ENCODE measurements around the gene HMGCS2. TPM values are rescaled to one million over a fixed set of nuclear protein-coding genes. Genes with fewer than 3 reads are reported as not detected.

The HMGCS2 gene
- total and polyA plus RNA-seq, 2 donors (not counting 1 experiment from before 2014, with no cell fraction given) = not detected

GRCh38 chr1:119811985-119812557 lies 43.4 kb upstream of the HMGCS2 start:
- ChIA-PET CTCF (interaction anchor here (1.1 kb wide), 2 partner anchors 10 to 24 kb away, joined by 4 read pairs; no protein-coding TSS in a partner anchor), POLR2A (no interaction called here)
- no peaks in the 10 kb centered on the region for H3K79me2 ChIP-seq (ENCODE audit: control insufficient read depth, insufficient read depth, low read length)
- 100% methylated on average over 1 of the region's 2 CpGs for WGBS (ENCODE audit: insufficient coverage)
- peaks cover 13% of the 10 kb centered on the region for H3K27me3 Mint-ChIP-seq
- DNase-seq (no peak), ATAC-seq (ENCODE audit: low read depth) (no peak)
- intact Hi-C loops (cut with micrococcal nuclease) = no loop called here
- peaks cover 0 to 12% (median 5%) of the 10 kb centered on the region in 4 experiments for H3K27me3 ChIP-seq (replicated peaks in 1 of 4; ENCODE audit: control extremely low read depth in 1 of 4, control insufficient read depth in 3 of 4, insufficient read depth in 4 of 4, low read length in 3 of 4)
- no peak overlapping the region for H3K27ac Mint-ChIP-seq
- no peak overlapping the region for H3K4me3 ChIP-seq (ENCODE audit: control extremely low read depth in 1 of 5, extremely low read depth in 1 of 5, insufficient read depth in 1 of 5, low read depth in 2 of 5, low read length in 4 of 5)
- no peaks in the 10 kb centered on the region for H3K36me3 ChIP-seq (replicated peaks in 1 of 2; ENCODE audit: control extremely low read depth in 1 of 2, control insufficient read depth in 1 of 2, extremely low read depth in 1 of 2, insufficient read depth in 2 of 2, low read length in 1 of 2)
- no peak overlapping the region for H3K4me3 Mint-ChIP-seq
- H4K20me1 ChIP-seq (ENCODE audit: control insufficient read depth, insufficient read depth, low read length, poor library complexity, severe bottlenecking) = no peaks in the 10 kb centered on the region
- H3K9me3 Mint-ChIP-seq (ENCODE audit: insufficient read depth) = no peaks in the 10 kb centered on the region
- H3K4me1 Mint-ChIP-seq = no peaks in the 10 kb centered on the region
- no peak overlapping the region for H2AFZ ChIP-seq (ENCODE audit: insufficient read depth, low read depth, low read length, poor library complexity, severe bottlenecking)
- no peaks in the 10 kb centered on the region for H3K4me1 ChIP-seq (ENCODE audit: control insufficient read depth in 2 of 2, insufficient read depth in 2 of 2, low read length in 2 of 2)
- H3K9ac ChIP-seq (ENCODE audit: low read length) = no peak overlapping the region
- TF ChIP-seq EZH2 (IDR thresholded peaks at IDR 0.05; ENCODE audit: borderline replicate concordance, insufficient read depth, low read depth, low read length, poor library complexity, severe bottlenecking) (no peak), CTCF (IDR thresholded peaks at IDR 0.05) (no peak)
- no peaks in the 10 kb centered on the region for H3K9me3 ChIP-seq (ENCODE audit: control extremely low read depth in 1 of 3, control insufficient read depth in 2 of 3, insufficient read depth in 1 of 3, low read length in 2 of 3)
- no peak overlapping the region for H3K4me2 ChIP-seq (replicated peaks; ENCODE audit: low read depth, low read length, poor library complexity, severe bottlenecking)
- no peak overlapping the region for H3K27ac ChIP-seq (ENCODE audit: low read length in 2 of 2)

- peaks cover 0 to 12% (median 5%) of the 10 kb centered on the region in 4 experiments for H3K27me3 ChIP-seq (replicated peaks in 1 of 4; ENCODE audit: control extremely low read depth in 1 of 4, control insufficient read depth in 3 of 4, insufficient read depth in 4 of 4, low read length in 3 of 4)
- WGBS (ENCODE audit: insufficient coverage) = no CpG with 5 or more reads among the region's 7 CpGs
- Mint-ChIP-seq H3K27me3 (peaks cover 19% of the 10 kb centered on the region), H3K4me1 (no peaks in the 10 kb centered on the region), H3K9me3 (ENCODE audit: insufficient read depth) (no peaks in the 10 kb centered on the region), H3K27ac (no peak within 1 kb of the TSS), H3K4me3 (no peak within 1 kb of the TSS)
- POLR2A ChIA-PET = no interaction called here
- H3K9ac ChIP-seq (ENCODE audit: low read length) = no peak within 1 kb of the TSS
- no peak within 1 kb of the TSS for H2AFZ ChIP-seq (ENCODE audit: insufficient read depth, low read depth, low read length, poor library complexity, severe bottlenecking)
- no peaks in the 10 kb centered on the region for H4K20me1 ChIP-seq (ENCODE audit: control insufficient read depth, insufficient read depth, low read length, poor library complexity, severe bottlenecking)
- no peak within 1 kb of the TSS for H3K27ac ChIP-seq (ENCODE audit: low read length in 2 of 2)
- CTCF ChIA-PET = interaction anchor here (1.1 to 1.7 kb wide), 3 partner anchors 9 to 23 kb away, joined by 4 to 5 read pairs (median 4); no protein-coding TSS in a partner anchor
- no peak within 1 kb of the TSS for H3K4me2 ChIP-seq (replicated peaks; ENCODE audit: low read depth, low read length, poor library complexity, severe bottlenecking)
- H3K4me3 ChIP-seq (ENCODE audit: control extremely low read depth in 1 of 5, extremely low read depth in 1 of 5, insufficient read depth in 1 of 5, low read depth in 2 of 5, low read length in 4 of 5) = no peak within 1 kb of the TSS
- H3K4me1 ChIP-seq (ENCODE audit: control insufficient read depth in 2 of 2, insufficient read depth in 2 of 2, low read length in 2 of 2) = no peaks in the 10 kb centered on the region
- no peak for TF ChIP-seq CTCF (IDR thresholded peaks at IDR 0.05)
- TF ChIP-seq EZH2 (IDR thresholded peaks at IDR 0.05; ENCODE audit: borderline replicate concordance, insufficient read depth, low read depth, low read length, poor library complexity, severe bottlenecking) = no peak
- DNase-seq (no peak), ATAC-seq (ENCODE audit: low read depth) (no peak)
- H3K79me2 ChIP-seq (ENCODE audit: control insufficient read depth, insufficient read depth, low read length) = no peaks in the 10 kb centered on the region
- H3K36me3 ChIP-seq (replicated peaks in 1 of 2; ENCODE audit: control extremely low read depth in 1 of 2, control insufficient read depth in 1 of 2, extremely low read depth in 1 of 2, insufficient read depth in 2 of 2, low read length in 1 of 2) = no peaks in the 10 kb centered on the region
- H3K9me3 ChIP-seq (ENCODE audit: control extremely low read depth in 1 of 3, control insufficient read depth in 2 of 3, insufficient read depth in 1 of 3, low read length in 2 of 3) = no peaks in the 10 kb centered on the region
- intact Hi-C loops (cut with micrococcal nuclease) = no loop called here
These were observed 42.7 kb upstream of the HMGCS2 start, which contains the start of gene REG4 for GRCh38 chr1:119811387-119811786. REG4 (minus strand) TSS chr1:119811460; CDS start chr1:119808769, 2,691 bp downstream.
